SK-N-SH treated with all-trans-retinoic acid at 6 μM for 48 hours (cell line): Measurements from ENCODE around the gene ARHGEF11.

Experiments
- ARNTL ChIP-seq: fragments of 450-650 bp; formaldehyde crosslinking; IDR thresholded peaks from 2 replicates; pipeline ENCODE4 v1.5.0; 2020; ENCODE audit warnings: low read depth, mild to moderate bottlenecking, moderate library complexity, borderline replicate concordance
- CREB5 ChIP-seq: fragments of 250-450 bp; sonication (Bioruptor Pico); IDR thresholded peaks from 2 replicates; pipeline ENCODE4 v1.5.1; 2020; ENCODE audit warnings: low read depth, mild to moderate bottlenecking, moderate library complexity
- OSR1 ChIP-seq: fragments of 250-450 bp; sonication (Bioruptor Pico); IDR thresholded peaks from 2 replicates; pipeline ENCODE4 v1.8.0; 2022; ENCODE audit warnings: moderate library complexity, mild to moderate bottlenecking, inconsistent platforms
- PATZ1 ChIP-seq: fragments of 250-450 bp; sonication (Bioruptor Pico); IDR thresholded peaks from 2 replicates; pipeline ENCODE4 v1.8.0; 2020; ENCODE audit warnings: mild to moderate bottlenecking, moderate library complexity, borderline replicate concordance
- POU6F1 ChIP-seq: fragments of 250-450 bp; sonication (Bioruptor Pico); IDR thresholded peaks from 2 replicates; pipeline ENCODE4 v1.8.0; 2021; ENCODE audit warnings: low read depth, mild to moderate bottlenecking, moderate library complexity, borderline replicate concordance
- RARB ChIP-seq: fragments of 250-450 bp; sonication (Bioruptor Pico); IDR thresholded peaks from 2 replicates; pipeline ENCODE4 v1.8.0; 2021; ENCODE audit warnings: mild to moderate bottlenecking, moderate library complexity
- SNAI2 ChIP-seq: fragments of 250-450 bp; sonication (Bioruptor Pico); IDR thresholded peaks from 2 replicates; pipeline ENCODE4 v1.5.0; 2020; ENCODE audit warnings: mild to moderate bottlenecking, moderate library complexity
- TSHZ2 ChIP-seq: fragments of 250-450 bp; sonication (Bioruptor Pico); IDR thresholded peaks from 2 replicates; pipeline ENCODE4 v1.5.0; 2020; ENCODE audit warnings: mild to moderate bottlenecking, moderate library complexity
- ZFP30 ChIP-seq: fragments of 450-650 bp; formaldehyde crosslinking; IDR thresholded peaks from 2 replicates; pipeline ENCODE4 v1.5.0; 2022; ENCODE audit warnings: mild to moderate bottlenecking, moderate library complexity
- ZNF70 ChIP-seq: fragments of 450-650 bp; formaldehyde crosslinking; IDR thresholded peaks from 2 replicates; pipeline ENCODE4 v1.5.0; 2020; ENCODE audit warnings: mild to moderate bottlenecking, moderate library complexity

- TF ChIP-seq CREB5 (CRISPR knock-in tag) (no peak), SNAI2 (no peak), RARB (CRISPR knock-in tag) (no peak), PATZ1 (no peak), TSHZ2 (no peak), ARNTL (CRISPR knock-in tag) (no peak), OSR1 (CRISPR knock-in tag) (no peak), ZFP30 (CRISPR knock-in tag) (no peak), ZNF70 (CRISPR knock-in tag) (no peak), POU6F1 (CRISPR knock-in tag) (no peak)
Observed at GRCh38 chr1:157025385-157025784, 20.2 kb downstream of the ARHGEF11 start.
